Activated T-helper 1 cell treated with anti-CD3 and anti-CD28 coated beads, Interleukin-12 subunit alpha, Interleukin-12 subunit beta, Interleukin-2, Interleukin-4 antibody, amounts not matched to agents 30 ng/mL and 10 ng/mL and 1 ng/mL, durations not matched to agents 14 hours and 24 hours and 36 hours (primary cell): ENCODE data around the gene TOR1A. TPM values are rescaled to one million over a fixed set of nuclear protein-coding genes. Genes with fewer than 3 reads are reported as not detected.
"Not testable (repeated sequence)": the region's sequence is repeated elsewhere in the genome, so short reads cannot be mapped to it uniquely, and the experiment has no call there.

Source experiments
- DNase-seq: peaks from one replicate; pipeline ENCODE4 v3.0.0; 2021; ENCODE audit warnings: low spot score
- H3K27ac Mint-ChIP-seq: one replicate; pipeline ENCODE4 v1.8.0; 2021; ENCODE audit warnings: mild to moderate bottlenecking, mixed read lengths
- H3K27me3 Mint-ChIP-seq: one replicate; pipeline ENCODE4 v1.8.0; 2022; ENCODE audit warnings: mild to moderate bottlenecking, moderate library complexity, mixed read lengths; ENCODE audit not compliant: insufficient read depth
- H3K36me3 Mint-ChIP-seq: one replicate; pipeline ENCODE4 v1.8.0; 2021; ENCODE audit warnings: low read depth, mixed read lengths
- H3K4me1 Mint-ChIP-seq: one replicate; pipeline ENCODE4 v1.8.0; 2021; ENCODE audit warnings: low read depth, mixed read lengths
- H3K4me3 Mint-ChIP-seq: one replicate; pipeline ENCODE4 v1.8.0; 2021; ENCODE audit warnings: mild to moderate bottlenecking, moderate library complexity, mixed read lengths
- H3K9me3 Mint-ChIP-seq: one replicate; pipeline ENCODE4 v1.8.0; 2021; ENCODE audit warnings: mixed read lengths
- intact Hi-C: fragments of 100-400 bp; cut with micrococcal nuclease; formaldehyde crosslinking; loops from one replicate; pipeline ENCODE4 v1.15.1; 2024
- total RNA-seq: library from RNA; stranded (reverse); gene quantifications from 2 replicates; pipeline ENCODE4 v1.2.3, GENCODE V29; 2022

Gene TOR1A
- total RNA-seq, 1 donor from 2014 or later = 61.3 TPM

GRCh38 chr9:129781981-129782380, 42.0 kb downstream of the TOR1A start:
- Mint-ChIP-seq H3K27me3 (peaks cover 23% of the 10 kb centered on the region), H3K4me1 (peaks cover 14% of the 10 kb centered on the region), H3K9me3 (no peaks in the 10 kb centered on the region), H3K4me3 (no peak overlapping the region), H3K27ac (no peak overlapping the region), H3K36me3 (no peaks in the 10 kb centered on the region)
- no peak for DNase-seq
- intact Hi-C loops = loop anchor here (2.0 to 5.0 kb wide), 2 partner anchors 155 to 651 kb away; partner anchors contain the start of gene NTMT1

GRCh38 chr9:129781131-129781530, 42.8 kb downstream of the TOR1A start:
- Mint-ChIP-seq H3K4me3 (no peak overlapping the region), H3K4me1 (peaks cover 16% of the 10 kb centered on the region), H3K27me3 (peaks cover 19% of the 10 kb centered on the region), H3K27ac (no peak overlapping the region), H3K36me3 (no peaks in the 10 kb centered on the region), H3K9me3 (no peaks in the 10 kb centered on the region)
- DNase-seq = no peak
- intact Hi-C loops = loop anchor here (5.0 kb wide), 1 partner anchor 154 kb away; the partner anchor contains the start of gene NTMT1

GRCh38 chr9:129779560-129780190, 44.3 kb downstream of the TOR1A start:
- Mint-ChIP-seq H3K9me3 (no peaks in the 10 kb centered on the region), H3K4me3 (no peak overlapping the region), H3K4me1 (peaks cover 16% of the 10 kb centered on the region), H3K36me3 (no peaks in the 10 kb centered on the region), H3K27ac (no peak overlapping the region), H3K27me3 (peaks cover 22% of the 10 kb centered on the region)
- DNase-seq = no peak
- intact Hi-C loops = loop anchor here (5.0 kb wide), 1 partner anchor 152 kb away; the partner anchor contains the start of gene NTMT1

- peaks cover 11% of the 10 kb centered on the region for H3K4me1 Mint-ChIP-seq
- no peak overlapping the region for H3K27ac Mint-ChIP-seq
- no peak overlapping the region for H3K4me3 Mint-ChIP-seq
- no peak for DNase-seq
- peaks cover 18% of the 10 kb centered on the region for H3K27me3 Mint-ChIP-seq
- no peaks in the 10 kb centered on the region for H3K36me3 Mint-ChIP-seq
- intact Hi-C loops = no loop called here
- no peaks in the 10 kb centered on the region for H3K9me3 Mint-ChIP-seq
Observed at GRCh38 chr9:129778469-129778868, 45.5 kb downstream of the TOR1A start.

GRCh38 chr9:129777769-129778130, 46.2 kb downstream of the TOR1A start:
- DNase-seq = no peak
- Mint-ChIP-seq H3K27ac (no peak overlapping the region), H3K36me3 (no peaks in the 10 kb centered on the region), H3K9me3 (no peaks in the 10 kb centered on the region), H3K4me3 (no peak overlapping the region), H3K27me3 (peaks cover 19% of the 10 kb centered on the region), H3K4me1 (peaks cover 11% of the 10 kb centered on the region)
- intact Hi-C loops = no loop called here

- peaks cover 19% of the 10 kb centered on the region for H3K27me3 Mint-ChIP-seq
- DNase-seq = peak; percentile 12
- H3K27ac Mint-ChIP-seq = no peak overlapping the region
- intact Hi-C loops = no loop called here
- no peak overlapping the region for H3K4me3 Mint-ChIP-seq
- H3K4me1 Mint-ChIP-seq = peaks cover 11% of the 10 kb centered on the region
- H3K36me3 Mint-ChIP-seq = no peaks in the 10 kb centered on the region
- no peaks in the 10 kb centered on the region for H3K9me3 Mint-ChIP-seq
Observed at GRCh38 chr9:129776938-129777768, 46.8 kb downstream of the TOR1A start.

- peaks cover 11% of the 10 kb centered on the region for H3K4me1 Mint-ChIP-seq
- H3K9me3 Mint-ChIP-seq = no peaks in the 10 kb centered on the region
- DNase-seq = no peak
- no peaks in the 10 kb centered on the region for H3K36me3 Mint-ChIP-seq
- intact Hi-C loops = no loop called here
- peaks cover 19% of the 10 kb centered on the region for H3K27me3 Mint-ChIP-seq
- no peak overlapping the region for H3K4me3 Mint-ChIP-seq
- H3K27ac Mint-ChIP-seq = no peak overlapping the region
Observed at GRCh38 chr9:129776566-129776937, 47.4 kb downstream of the TOR1A start.

- DNase-seq, intact Hi-C loops, H3K4me3 Mint-ChIP-seq, H3K9me3 Mint-ChIP-seq, H3K36me3 Mint-ChIP-seq, H3K27ac Mint-ChIP-seq: not testable (repeated sequence)
- H3K27me3 Mint-ChIP-seq = peaks cover 19% of the 10 kb centered on the region
- peaks cover 11% of the 10 kb centered on the region for H3K4me1 Mint-ChIP-seq
Observed at GRCh38 chr9:129776096-129776495, 47.8 kb downstream of the TOR1A start.

GRCh38 chr9:129775448-129775798, 48.5 kb downstream of the TOR1A start:
- DNase-seq = no peak
- Mint-ChIP-seq H3K4me1 (peaks cover 11% of the 10 kb centered on the region), H3K9me3 (no peaks in the 10 kb centered on the region), H3K27me3 (peaks cover 16% of the 10 kb centered on the region), H3K36me3 (no peaks in the 10 kb centered on the region), H3K27ac (no peak overlapping the region), H3K4me3 (no peak overlapping the region)
- intact Hi-C loops = no loop called here

GRCh38 chr9:129774791-129775447, 49.0 kb downstream of the TOR1A start:
- H3K4me1 Mint-ChIP-seq = peaks cover 11% of the 10 kb centered on the region
- peaks cover 17% of the 10 kb centered on the region for H3K27me3 Mint-ChIP-seq
- H3K36me3 Mint-ChIP-seq = no peaks in the 10 kb centered on the region
- no peak overlapping the region for H3K27ac Mint-ChIP-seq
- intact Hi-C loops = no loop called here
- DNase-seq = no peak
- no peak overlapping the region for H3K4me3 Mint-ChIP-seq
- H3K9me3 Mint-ChIP-seq = no peaks in the 10 kb centered on the region

GRCh38 chr9:129773262-129774048, 50.5 kb downstream of the TOR1A start:
- no peak for DNase-seq
- Mint-ChIP-seq H3K4me3 (no peak overlapping the region), H3K27me3 (peaks cover 15% of the 10 kb centered on the region), H3K4me1 (peaks cover 11% of the 10 kb centered on the region), H3K9me3 (no peaks in the 10 kb centered on the region), H3K36me3 (no peaks in the 10 kb centered on the region), H3K27ac (no peak overlapping the region)
- intact Hi-C loops = no loop called here

GRCh38 chr9:129770741-129771140, 53.2 kb downstream of the TOR1A start:
- intact Hi-C loops = no loop called here

More at GRCh38 chr9:129770741-129771140, 53.2 kb downstream of the TOR1A start:
- no peak for DNase-seq
- H3K4me1 Mint-ChIP-seq = no peaks in the 10 kb centered on the region
- no peaks in the 10 kb centered on the region for H3K9me3 Mint-ChIP-seq
- H3K36me3 Mint-ChIP-seq = no peaks in the 10 kb centered on the region
- H3K27ac Mint-ChIP-seq = no peak overlapping the region
- no peak overlapping the region for H3K4me3 Mint-ChIP-seq
- peaks cover 12% of the 10 kb centered on the region for H3K27me3 Mint-ChIP-seq
